GM21526 (cell line): ENCODE results near the gene ELOA.
A peak's percentile ranks its signal among the peaks of the same experiment; 100 is the strongest.
"Not testable (repeated sequence)": the region's sequence is repeated elsewhere in the genome, so short reads cannot be mapped to it uniquely, and the experiment has no call there.

Source experiments
- ATAC-seq: cut with Tn5 transposase; IDR thresholded peaks from one replicate; pipeline ENCODE4 v1.9.1; 2021; ENCODE audit warnings: moderate library complexity; ENCODE audit not compliant: unreplicated experiment, low FRiP score

ELOA gene

GRCh38 chr1:23777979-23778814, 34.9 kb downstream of the ELOA start, which contains the start of gene PITHD1:
Gene PITHD1 (plus strand): TSS chr1:23778418. CDS start chr1:23778516, 98 bp downstream.
- peak; percentile 61 for ATAC-seq

GRCh38 chr1:23779826-23780371, 36.6 kb downstream of the ELOA start:
- no peak for ATAC-seq

DNA sequence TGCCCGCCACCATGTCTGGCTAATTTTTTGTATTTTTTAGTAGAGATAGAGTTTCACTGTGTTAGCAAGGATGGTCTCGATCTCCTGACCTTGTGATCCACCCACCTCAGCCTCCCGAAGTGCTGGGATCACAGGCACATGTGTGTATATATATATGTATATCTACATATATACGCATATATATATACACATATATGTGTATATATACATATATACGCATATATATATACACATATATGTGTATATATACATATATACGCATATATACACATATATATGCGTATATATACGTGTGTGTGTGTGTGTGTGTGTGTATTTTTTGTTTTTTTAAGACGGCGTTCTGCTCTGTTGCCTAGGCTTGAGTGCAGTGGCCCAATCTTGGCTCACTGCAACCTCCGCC, 39.9 kb downstream of the ELOA start:
- ATAC-seq = not testable (repeated sequence)

GRCh38 chr1:23784846-23785245, 41.6 kb downstream of the ELOA start:
- no peak for ATAC-seq

- no peak for ATAC-seq
Measured at GRCh38 chr1:23787701-23788100, 44.4 kb downstream of the ELOA start.

DNA sequence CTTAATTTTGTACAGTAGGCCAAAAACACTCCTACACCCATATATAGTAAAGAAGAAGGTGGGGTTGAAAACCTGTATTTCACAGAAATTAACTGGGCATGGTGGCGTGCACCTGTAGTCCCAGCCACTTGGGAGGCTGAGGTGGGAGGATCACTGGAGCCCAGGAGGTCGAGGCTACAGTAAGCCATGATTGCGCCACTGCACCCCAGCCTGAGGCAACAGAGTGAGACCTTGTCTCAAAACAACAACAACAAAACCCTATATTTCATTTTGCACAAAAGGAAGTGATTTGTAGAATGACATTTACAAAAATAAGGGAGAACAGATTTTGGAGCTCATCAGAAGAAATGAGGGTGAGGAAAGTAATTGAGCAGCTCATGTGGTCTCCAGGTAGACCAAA, 45.4 kb downstream of the ELOA start:
- no peak for ATAC-seq

DNA sequence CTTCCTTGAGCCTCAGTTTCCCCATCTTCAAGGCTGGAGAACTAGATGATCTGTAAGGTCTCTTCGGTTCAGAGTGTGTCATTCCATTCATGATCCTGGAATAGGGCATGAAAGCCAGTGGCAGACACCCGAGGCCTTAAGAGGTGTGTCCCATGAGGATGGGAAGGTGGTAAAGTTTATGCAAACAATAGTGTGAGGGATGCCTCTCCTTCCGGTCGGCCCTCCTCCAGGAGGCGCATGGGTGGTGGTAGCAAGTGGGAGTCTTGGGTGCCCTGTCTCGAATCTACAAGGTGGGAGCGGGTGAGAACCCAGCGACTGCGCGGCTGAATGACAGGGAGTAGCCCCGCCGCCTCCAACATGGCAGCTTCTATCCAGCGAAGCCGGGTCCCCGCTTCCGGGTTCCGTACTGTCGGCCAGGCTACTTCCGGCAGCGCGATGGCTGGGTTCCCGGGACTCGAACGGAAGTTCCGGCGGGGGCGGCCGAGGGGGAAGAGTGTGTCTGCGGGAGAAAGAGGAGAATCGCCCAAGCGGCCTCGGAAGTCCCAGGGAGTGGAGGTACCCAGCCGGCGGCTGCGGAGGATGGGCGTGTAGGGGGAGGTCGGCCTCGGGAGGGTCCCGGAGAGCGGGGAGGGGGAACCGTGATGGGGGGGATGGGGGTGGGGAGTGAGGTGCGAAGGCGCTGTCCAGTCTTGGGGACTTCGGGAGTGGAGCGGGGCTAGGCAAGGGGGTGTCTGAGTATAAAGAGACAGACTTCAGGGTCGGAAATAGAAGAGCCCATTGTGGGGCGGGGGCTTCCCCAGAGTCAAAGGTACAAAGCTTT, 47.6 kb downstream of the ELOA start, which contains the start of gene LYPLA2:
LYPLA2 (plus strand) TSS at position 450 of the 820 bp plus-strand sequence. CDS start 1,538 bp downstream, outside the sequence.
- ATAC-seq = peak; percentile 48

GRCh38 chr1:23791516-23792047, 48.3 kb downstream of the ELOA start:
- ATAC-seq = no peak

- ATAC-seq = no peak
Measured at GRCh38 chr1:23792151-23792945, 49.1 kb downstream of the ELOA start.

GRCh38 chr1:23793018-23793781, 49.9 kb downstream of the ELOA start:
- no peak for ATAC-seq

GRCh38 chr1:23793861-23794731, 50.8 kb downstream of the ELOA start:
- ATAC-seq = no peak

DNA sequence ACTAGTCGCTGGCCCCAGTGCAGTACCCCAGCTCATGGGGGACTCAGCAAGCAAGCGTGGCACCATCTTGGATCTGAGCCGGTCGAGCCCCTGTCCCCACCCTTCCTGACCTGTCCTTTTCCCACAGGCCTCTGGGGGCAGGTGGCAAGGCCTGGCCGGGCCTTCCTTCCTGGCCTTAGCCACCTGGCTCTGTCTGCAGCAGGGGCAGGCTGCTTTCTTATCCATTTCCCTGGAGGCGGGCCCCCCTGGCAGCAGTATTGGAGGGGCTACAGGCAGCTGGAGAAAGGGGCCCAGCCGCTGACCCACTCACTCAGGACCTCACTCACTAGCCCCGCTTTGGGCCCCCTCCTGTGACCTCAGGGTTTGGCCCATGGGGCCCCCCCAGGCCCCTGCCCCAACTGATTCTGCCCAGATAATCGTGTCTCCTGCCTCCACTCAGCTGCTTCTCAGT, 51.5 kb downstream of the ELOA start:
- not testable (repeated sequence) for ATAC-seq

DNA sequence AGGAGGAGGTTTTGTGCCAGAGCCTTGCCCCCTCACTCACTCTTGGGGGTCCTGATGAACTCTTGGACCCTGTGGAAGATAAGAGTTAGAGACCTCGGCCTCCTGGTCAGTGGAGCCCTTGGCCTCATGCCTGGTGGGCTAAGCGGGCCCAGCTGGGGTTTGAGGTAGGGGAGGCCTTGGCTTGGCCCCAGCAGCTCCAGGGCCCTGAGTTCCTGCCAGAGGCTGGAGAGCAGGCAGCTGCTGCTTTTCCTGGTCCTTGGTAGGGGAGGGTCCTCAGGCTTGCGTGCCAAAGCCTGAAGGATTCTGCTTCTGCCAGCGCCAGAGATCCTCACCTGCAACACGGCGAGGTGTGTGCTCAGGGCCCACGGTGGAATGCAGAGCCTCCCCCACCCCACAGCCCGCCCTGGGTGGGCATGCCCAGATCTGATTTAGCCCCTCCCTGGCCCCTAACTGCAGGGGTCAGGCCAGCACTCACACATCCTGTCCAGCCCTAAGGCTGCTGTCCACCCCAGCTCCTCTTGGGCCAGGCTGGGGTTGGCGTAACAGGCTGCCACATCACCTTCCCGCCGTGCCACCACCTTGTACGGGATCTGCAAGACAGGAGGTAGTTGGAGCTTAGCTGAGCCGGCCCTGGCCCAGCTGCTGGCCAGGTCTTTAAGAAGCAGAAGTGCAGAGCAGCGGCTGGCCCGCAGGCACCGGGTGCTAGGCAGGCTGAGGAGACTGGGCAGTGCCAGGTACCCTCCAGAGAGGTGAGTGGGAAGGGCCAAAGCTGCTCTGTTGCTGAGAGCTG, 52.6 kb downstream of the ELOA start:
- no peak for ATAC-seq

- ATAC-seq = no peak
Measured at GRCh38 chr1:23796466-23797271, 53.4 kb downstream of the ELOA start.

- ATAC-seq = no peak
Measured at GRCh38 chr1:23797478-23798448, 54.5 kb downstream of the ELOA start.
